WERI-Rb-1 (cell line): ENCODE results near the gene CHP1.
"Not testable (repeated sequence)": the region's sequence is repeated elsewhere in the genome, so short reads cannot be mapped to it uniquely, and the experiment has no call there.

Experiments
- DNase-seq: peaks from one replicate; pipeline ENCODE4 v3.0.0-alpha.2; 2020
- H3K27ac ChIP-seq: fragments of 250-450 bp; sonication (Bioruptor Pico); 2 replicates; pipeline ENCODE4 v1.5.1; 2020; ENCODE audit warnings: mild to moderate bottlenecking, moderate library complexity
- H3K27me3 ChIP-seq: fragments of 250-450 bp; sonication (Bioruptor Pico); 2 replicates; pipeline ENCODE4 v1.5.1; 2021; ENCODE audit warnings: mild to moderate bottlenecking, low read depth, moderate library complexity; ENCODE audit not compliant: insufficient read depth, severe bottlenecking
- H3K36me3 ChIP-seq: fragments of 250-450 bp; sonication (Bioruptor Pico); 2 replicates; pipeline ENCODE4 v1.5.1; 2020; ENCODE audit warnings: mild to moderate bottlenecking, moderate library complexity
- H3K4me3 ChIP-seq: 2 replicates; pipeline ENCODE4 v1.5.1; 2011; ENCODE audit warnings: low read depth, mild to moderate bottlenecking, control low read depth, low read length
- H3K9me3 ChIP-seq: fragments of 250-450 bp; sonication (Bioruptor Pico); 2 replicates; pipeline ENCODE4 v1.5.1; 2021; ENCODE audit warnings: mild to moderate bottlenecking, moderate library complexity; ENCODE audit not compliant: severe bottlenecking
- TF ChIP-seq, protein P1 (sequence below): IDR thresholded peaks from 2 replicates; pipeline ENCODE4 v1.5.1; 2011; ENCODE audit warnings: low read depth, mild to moderate bottlenecking, control low read depth, inconsistent platforms, low read length

CHP1 gene

DNA sequence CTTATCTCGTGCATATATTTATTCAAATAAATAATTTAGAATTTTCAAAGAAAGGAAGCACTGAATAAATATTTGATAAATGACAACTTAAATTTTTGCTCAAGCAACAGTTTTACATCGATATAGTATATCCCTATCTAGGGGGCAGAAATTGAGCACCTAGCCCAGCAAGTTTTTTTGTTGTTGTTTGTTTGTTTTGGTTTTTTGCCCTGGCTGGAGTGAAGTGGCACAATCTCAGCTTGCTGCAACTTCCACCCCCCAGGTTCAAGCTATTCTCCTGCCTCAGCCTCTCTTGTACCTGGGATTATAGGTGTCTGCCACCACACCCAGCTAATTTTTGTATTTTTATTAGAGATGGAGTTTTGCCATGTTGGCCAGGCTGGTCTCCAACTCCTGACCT, 58.9 kb downstream of the CHP1 start:
- no peak overlapping the region for H3K4me3 ChIP-seq
- H3K27ac ChIP-seq: no peak overlapping the region
- no peaks in the 10 kb centered on the region for H3K27me3 ChIP-seq
- TF ChIP-seq, protein P1, sequence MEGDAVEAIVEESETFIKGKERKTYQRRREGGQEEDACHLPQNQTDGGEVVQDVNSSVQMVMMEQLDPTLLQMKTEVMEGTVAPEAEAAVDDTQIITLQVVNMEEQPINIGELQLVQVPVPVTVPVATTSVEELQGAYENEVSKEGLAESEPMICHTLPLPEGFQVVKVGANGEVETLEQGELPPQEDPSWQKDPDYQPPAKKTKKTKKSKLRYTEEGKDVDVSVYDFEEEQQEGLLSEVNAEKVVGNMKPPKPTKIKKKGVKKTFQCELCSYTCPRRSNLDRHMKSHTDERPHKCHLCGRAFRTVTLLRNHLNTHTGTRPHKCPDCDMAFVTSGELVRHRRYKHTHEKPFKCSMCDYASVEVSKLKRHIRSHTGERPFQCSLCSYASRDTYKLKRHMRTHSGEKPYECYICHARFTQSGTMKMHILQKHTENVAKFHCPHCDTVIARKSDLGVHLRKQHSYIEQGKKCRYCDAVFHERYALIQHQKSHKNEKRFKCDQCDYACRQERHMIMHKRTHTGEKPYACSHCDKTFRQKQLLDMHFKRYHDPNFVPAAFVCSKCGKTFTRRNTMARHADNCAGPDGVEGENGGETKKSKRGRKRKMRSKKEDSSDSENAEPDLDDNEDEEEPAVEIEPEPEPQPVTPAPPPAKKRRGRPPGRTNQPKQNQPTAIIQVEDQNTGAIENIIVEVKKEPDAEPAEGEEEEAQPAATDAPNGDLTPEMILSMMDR: no peak
- no peak for DNase-seq
- peaks cover 74% of the 10 kb centered on the region for H3K36me3 ChIP-seq
- H3K9me3 ChIP-seq: no peaks in the 10 kb centered on the region

DNA sequence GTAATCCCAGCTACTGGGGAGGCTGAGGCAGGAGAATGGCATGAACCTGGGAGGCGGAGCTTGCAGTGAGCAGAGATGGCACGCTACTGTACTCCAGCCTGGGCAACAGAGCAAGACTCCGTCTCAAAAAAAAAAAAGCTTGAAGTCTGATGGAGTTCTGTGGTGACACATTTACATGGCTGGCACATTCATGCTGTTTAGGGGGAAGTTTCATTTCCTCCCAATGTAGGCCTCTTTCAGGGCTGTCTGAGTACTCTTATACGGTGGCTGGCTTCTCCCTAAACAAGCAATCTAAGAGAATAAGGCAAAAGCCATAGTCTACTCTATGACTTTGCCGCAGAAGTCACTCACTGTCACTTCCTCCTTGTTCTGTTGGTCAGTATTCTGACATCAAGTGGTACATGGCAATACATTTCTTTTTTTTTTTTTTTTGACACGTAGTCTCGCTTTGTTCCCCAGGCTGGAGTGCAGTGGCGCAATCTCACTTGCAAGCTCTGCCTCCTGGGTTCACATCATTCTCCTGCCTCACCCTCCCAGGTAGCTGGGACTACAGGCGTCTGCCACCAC, 60.1 kb downstream of the CHP1 start:
- H3K27ac ChIP-seq: no peak overlapping the region
- H3K36me3 ChIP-seq: peaks cover 69% of the 10 kb centered on the region
- H3K9me3 ChIP-seq: no peaks in the 10 kb centered on the region
- no peaks in the 10 kb centered on the region for H3K27me3 ChIP-seq
- no peak overlapping the region for H3K4me3 ChIP-seq
- TF ChIP-seq, protein P1: no peak
- DNase-seq: no peak

DNA sequence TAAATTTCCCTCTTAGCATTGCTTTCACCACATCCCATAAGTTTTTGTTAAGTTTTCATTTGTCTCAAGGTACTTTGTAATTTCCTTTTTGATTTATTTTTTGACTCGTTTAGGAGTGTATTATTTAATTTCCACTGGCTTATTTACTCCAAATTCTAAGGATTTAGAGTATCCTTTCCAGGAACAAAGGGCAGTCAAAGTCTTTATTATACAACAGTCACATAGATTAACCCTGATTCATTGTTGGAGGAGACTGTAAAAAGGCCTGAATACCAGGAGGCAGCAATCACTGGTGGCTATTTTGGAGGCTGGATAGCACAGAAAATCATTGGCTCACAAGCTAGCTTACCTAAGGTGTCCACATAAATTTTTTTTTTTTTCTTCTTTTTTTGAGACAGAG, 61.5 kb downstream of the CHP1 start:
- H3K27ac ChIP-seq: no peak overlapping the region
- TF ChIP-seq, protein P1: no peak

DNA sequence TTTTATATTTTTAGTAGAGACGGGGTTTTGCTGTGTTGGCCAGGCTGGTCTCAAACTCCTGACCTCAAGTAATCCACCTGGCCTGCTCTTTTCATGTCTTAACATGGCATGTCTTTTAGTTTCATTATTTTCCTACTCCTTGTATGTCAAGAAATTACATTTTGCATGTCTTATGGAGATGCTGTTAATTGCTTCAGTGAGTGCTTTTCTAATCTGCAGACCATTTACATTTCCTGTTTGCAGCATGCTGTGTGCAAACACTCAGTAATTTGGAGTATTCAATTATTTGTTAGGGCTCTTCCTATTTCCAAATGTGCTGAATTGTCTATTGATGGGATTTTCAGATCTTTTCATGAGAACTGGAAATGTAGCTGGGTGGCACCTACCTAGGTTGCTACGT, 70.1 kb downstream of the CHP1 start:
- H3K27me3 ChIP-seq, H3K9me3 ChIP-seq, H3K4me3 ChIP-seq, H3K27ac ChIP-seq, DNase-seq: not testable (repeated sequence)
- H3K36me3 ChIP-seq: peaks cover 26% of the 10 kb centered on the region

More for the DNA sequence above, 61.5 kb downstream of the CHP1 start:
- H3K9me3 ChIP-seq: no peaks in the 10 kb centered on the region
- no peak for DNase-seq
- no peaks in the 10 kb centered on the region for H3K27me3 ChIP-seq
- H3K4me3 ChIP-seq: no peak overlapping the region
- H3K36me3 ChIP-seq: peaks cover 65% of the 10 kb centered on the region

DNA sequence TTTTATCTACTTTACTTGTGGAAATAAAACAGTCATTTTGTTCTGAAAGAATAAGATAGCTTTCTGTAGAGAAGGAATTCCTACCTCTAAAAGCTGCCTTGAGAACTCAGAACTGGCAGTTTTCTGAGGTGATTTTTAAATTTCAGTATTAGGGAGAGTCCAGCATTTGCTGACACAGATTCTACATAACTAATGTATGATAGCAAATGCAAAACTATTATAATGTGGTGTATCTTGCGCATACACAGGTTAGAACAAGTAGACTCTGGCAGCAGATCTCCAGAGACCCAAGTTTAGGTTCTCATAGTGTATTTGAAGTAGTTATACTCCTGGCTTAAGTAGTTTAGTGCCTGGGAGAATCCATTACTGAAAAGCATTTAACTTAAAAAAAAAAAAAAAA, 70.5 kb downstream of the CHP1 start:
- H3K27me3 ChIP-seq: no peaks in the 10 kb centered on the region
- DNase-seq: no peak
- TF ChIP-seq, protein P1: no peak
- H3K27ac ChIP-seq: no peak overlapping the region
- H3K9me3 ChIP-seq: no peaks in the 10 kb centered on the region
- H3K36me3 ChIP-seq: peaks cover 26% of the 10 kb centered on the region
- no peak overlapping the region for H3K4me3 ChIP-seq

DNA sequence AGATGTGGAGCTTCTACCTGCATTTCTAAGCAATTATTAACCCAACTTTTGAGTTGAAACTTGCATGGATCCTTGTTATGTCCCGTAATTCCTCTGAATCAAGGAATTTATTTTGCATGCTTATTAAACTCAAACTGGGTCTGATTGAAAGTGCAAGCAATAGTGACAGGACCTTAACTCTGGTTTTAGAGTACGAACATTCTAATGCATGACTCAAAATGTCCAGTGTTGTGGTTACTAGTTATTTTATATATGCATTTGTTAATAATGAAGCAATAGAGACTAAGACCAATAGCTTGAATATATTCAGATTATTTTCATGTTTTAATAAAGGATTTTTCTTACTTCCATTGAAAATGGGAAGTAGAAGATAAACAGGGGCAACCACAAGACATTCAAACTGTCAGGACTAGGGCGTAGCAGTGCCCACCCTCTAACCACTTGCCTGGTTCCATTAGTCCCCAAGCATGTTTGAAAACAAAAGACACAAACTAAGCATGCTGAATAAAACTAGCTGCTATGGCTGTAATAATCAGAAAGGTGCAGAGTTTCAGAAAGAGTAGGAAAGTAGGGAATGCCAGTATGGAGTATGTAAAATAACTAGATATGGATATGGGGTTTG, 73.2 kb downstream of the CHP1 start:
- H3K4me3 ChIP-seq: no peak overlapping the region
- no peaks in the 10 kb centered on the region for H3K9me3 ChIP-seq
- no peak overlapping the region for H3K27ac ChIP-seq
- no peak for DNase-seq
- H3K36me3 ChIP-seq: peaks cover 20% of the 10 kb centered on the region
- H3K27me3 ChIP-seq: no peaks in the 10 kb centered on the region
- TF ChIP-seq, protein P1: no peak
